ENCODE measurements around the gene RAF1. TPM values are rescaled to one million over a fixed set of nuclear protein-coding genes. Genes with fewer than 3 reads are reported as not detected.

RAF1 gene
- total RNA-seq = 156 TPM

DNA sequence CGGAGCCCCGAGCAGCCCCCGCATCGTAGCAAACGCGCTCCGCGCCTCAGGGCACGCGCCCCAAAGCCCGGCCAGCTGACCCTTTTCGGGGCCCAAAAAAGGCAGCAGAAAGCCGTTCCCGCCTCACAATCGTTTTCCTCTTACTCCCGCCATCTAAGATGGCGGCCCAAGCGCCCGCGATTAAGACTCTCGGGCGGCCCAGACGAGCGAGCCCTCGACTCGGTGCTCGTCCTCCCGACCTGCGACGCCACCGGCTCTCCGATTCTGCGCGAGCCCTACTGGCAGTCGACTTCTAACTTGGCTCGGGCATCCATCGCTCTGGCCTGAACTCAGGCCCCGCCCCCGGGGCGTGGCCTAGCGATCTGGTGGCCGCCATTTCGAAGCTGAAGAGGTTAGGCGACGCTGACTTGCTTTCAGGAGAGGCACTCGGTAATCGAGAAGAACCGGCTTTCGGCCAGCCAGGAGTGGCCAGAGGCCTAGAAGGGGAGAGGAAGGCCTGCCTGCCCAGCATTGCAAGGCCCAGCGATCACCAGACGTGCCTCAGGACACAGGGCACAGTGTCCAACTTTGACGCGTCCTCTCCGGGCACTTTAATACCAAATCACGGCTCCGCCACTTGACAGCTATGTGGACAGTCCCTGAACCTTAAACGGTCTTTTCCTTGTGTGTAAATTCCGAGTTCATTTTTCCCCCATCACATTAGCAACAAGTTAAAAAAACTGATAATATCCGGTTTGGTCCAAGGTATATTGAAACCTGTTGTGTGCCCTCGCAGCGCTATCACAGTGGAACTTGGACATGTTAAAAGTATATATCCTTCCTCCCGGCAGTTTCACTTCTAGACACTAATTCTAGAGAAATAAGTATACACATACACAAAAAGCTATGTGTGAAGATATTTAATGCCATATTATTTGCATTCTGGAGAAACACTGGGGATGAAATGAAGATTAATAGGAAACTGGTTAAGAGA, at the start of gene RAF1:
TSS of gene RAF1 (minus strand) at position 182 of the 973 bp plus-strand sequence. CDS start 45,396 bp downstream, outside the sequence.

DNA sequence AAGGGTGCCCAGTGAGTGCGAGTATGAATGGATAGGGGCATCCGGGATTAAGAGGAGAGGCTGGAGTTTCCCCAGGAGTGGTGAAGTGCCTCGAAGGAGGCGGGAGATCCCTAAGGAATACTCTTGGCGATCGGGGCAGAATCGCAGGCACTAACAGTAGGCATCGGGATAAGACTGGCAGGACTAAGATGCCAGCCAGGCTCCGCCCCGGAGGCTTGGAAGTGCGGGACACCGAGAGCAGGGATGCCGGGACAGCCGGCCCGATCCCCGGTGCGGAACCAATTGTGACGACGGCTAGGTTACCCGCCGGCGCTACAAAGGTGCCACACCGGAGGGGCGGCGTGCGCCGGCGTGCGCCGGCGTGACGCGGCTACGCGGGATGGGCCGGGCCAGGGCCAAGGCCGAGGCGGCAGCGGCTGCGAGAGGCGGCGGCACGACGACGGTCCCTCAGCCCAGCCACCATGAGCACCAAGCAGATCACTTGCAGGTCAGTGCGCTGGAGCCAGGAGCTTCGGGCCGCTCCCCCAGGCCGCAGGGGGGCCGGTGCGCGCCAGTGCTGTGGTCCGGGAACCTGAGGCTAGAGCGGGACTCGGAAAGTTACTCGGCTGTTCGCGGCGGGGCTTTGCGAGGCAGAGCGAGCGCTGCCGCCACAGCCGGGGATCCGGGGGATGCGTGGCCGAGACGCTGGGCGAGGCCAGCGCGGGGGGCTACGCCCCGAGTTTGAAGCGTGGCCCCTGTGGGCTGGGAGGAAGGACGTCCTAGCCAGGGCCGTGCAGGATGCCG, 107.0 kb downstream of the RAF1 start, which contains the start of gene MKRN2:
TSS of gene MKRN2 (plus strand) at position 398 of the 783 bp plus-strand sequence. CDS start at position 462, 64 bp downstream.

DNA sequence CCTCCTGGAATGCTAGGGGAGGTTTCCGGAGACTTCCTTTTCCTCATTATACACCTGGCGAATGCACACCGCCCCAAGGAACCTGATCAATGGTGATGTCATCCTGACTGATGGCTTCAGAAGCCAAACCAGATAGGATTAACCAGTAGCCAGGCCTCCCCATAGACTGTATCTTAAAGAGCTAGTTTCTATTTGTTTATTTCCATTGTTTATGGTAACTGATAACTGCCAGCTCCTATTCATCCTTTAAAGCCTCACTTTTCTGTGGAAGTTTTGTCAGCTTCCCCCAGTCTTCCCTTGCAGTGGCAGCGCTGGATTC, 118.5 kb downstream of the RAF1 start, which contains the start of gene MKRN2OS:
TSS of gene MKRN2OS (minus strand) at position 27 of the 319 bp plus-strand sequence. CDS start 35 bp downstream, outside the sequence.

Other genes with a start within 250 kb of the RAF1 start
- gene TSEN2, start 179.6 kb downstream of the RAF1 start, total RNA-seq = 33.8 TPM
- not detected for gene MKRN2OS, start 118.6 kb downstream of the RAF1 start, total RNA-seq
- gene MKRN2, start 107.0 kb downstream of the RAF1 start, total RNA-seq = 51.4 TPM
- 0.82 TPM for gene TMEM40, start 95.1 kb upstream of the RAF1 start, total RNA-seq
- gene CAND2, start 132.6 kb upstream of the RAF1 start, total RNA-seq = 17.7 TPM
- gene RPL32, start 177.4 kb upstream of the RAF1 start, total RNA-seq = 493 TPM